ENCODE data around the gene LTBP1.

- TF ChIP-seq CTCF (IDR thresholded peaks at IDR 0.05) (no peak), POLR2A (IDR thresholded peaks at IDR 0.05) (no peak), EP300 (IDR thresholded peaks at IDR 0.05) (no peak)
Measured at GRCh38 chr2:33215299-33215698, 268.5 kb downstream of the LTBP1 start.

All from ovary (tissue), 3 donors.